Loucy (cell line): ENCODE results near the gene TFB1M.
"Not testable (repeated sequence)": the region's sequence is repeated elsewhere in the genome, so short reads cannot be mapped to it uniquely, and the experiment has no call there.

Source experiments
- EZH2phosphoT487 ChIP-seq: fragments of 200-600 bp; IDR thresholded peaks from 2 replicates; pipeline ENCODE4 v1.6.1; 2018; ENCODE audit warnings: antibody characterized with exemption, mild to moderate bottlenecking, moderate library complexity, borderline replicate concordance
- TF ChIP-seq, protein P1 (sequence below): fragments of 200-600 bp; sonication (generic); conservative IDR thresholded peaks from 2 replicates; pipeline ENCODE4 v1.5.1; 2014; ENCODE audit warnings: mild to moderate bottlenecking, antibody characterized with exemption, low read length

DNA sequence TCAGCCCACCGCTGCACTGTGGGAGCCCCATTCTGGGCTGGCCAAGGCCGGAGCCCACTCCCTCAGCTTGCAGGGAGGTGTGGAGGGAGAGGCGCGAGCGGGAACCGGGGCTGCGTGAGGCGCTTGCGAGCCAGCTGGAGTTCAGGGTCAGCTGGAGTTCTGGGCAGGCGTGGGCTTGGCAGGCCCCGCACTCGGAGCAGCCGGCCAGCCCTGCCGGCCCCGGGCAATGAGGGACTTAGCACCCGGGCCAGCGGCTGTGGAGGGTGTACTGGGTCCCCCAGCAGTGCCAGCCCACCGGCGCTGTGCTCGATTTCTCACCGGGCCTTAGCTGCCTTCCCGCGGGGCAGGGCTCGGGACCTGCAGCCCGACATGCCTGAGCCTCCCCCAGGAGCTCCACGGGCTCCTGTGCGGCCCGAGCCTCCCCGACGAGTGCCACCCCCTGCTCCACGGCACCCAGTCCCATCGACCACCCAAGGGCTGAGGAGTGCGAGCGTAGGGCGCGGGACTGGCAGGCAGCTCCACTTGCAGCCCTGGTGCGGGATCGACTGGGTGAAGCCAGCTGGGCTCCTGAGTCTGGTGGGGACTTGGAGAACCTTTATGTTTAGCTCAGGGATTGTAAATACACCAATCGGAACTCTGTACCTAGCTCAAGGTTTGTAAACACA, 48.8 kb upstream of the TFB1M start:
- TF ChIP-seq, protein P1, sequence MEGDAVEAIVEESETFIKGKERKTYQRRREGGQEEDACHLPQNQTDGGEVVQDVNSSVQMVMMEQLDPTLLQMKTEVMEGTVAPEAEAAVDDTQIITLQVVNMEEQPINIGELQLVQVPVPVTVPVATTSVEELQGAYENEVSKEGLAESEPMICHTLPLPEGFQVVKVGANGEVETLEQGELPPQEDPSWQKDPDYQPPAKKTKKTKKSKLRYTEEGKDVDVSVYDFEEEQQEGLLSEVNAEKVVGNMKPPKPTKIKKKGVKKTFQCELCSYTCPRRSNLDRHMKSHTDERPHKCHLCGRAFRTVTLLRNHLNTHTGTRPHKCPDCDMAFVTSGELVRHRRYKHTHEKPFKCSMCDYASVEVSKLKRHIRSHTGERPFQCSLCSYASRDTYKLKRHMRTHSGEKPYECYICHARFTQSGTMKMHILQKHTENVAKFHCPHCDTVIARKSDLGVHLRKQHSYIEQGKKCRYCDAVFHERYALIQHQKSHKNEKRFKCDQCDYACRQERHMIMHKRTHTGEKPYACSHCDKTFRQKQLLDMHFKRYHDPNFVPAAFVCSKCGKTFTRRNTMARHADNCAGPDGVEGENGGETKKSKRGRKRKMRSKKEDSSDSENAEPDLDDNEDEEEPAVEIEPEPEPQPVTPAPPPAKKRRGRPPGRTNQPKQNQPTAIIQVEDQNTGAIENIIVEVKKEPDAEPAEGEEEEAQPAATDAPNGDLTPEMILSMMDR, result not testable (repeated sequence)
- not testable (repeated sequence) for TF ChIP-seq EZH2phosphoT487
